HepG2 (cell line): ENCODE measurements around the gene S100A9. TPM values are rescaled to one million over a fixed set of nuclear protein-coding genes. Genes with fewer than 3 reads are reported as not detected.

Source experiments
- ATAC-seq: fragments of 200-7000 bp; cut with Tn5 transposase; 3 replicates; pipeline ENCODE4 v1.9.1; 2020; ENCODE audit warnings: mild to moderate bottlenecking, moderate library complexity
- BruUV-seq: library from RNA; stranded (reverse); fragments of 400-500 nt; replicated peaks from 2 replicates; lab custom pipeline; 2021; lab: Mats Ljungman, UMichigan
- CTCF ChIA-PET: fragments of 300-600 bp; formaldehyde crosslinking; extraction: SDS; loops from one replicate; lab custom pipeline; 2021; ENCODE audit warnings: low total read pairs, inconsistent platforms, low intra/inter-chr PET ratio; lab: Yijun Ruan, JAX
- POLR2A ChIA-PET: fragments of 350-600 bp; sonication (Branson Sonifier 250); formaldehyde crosslinking; loops from one replicate; lab custom pipeline; 2020; ENCODE audit warnings: antibody characterized with exemption, inconsistent platforms; lab: Yijun Ruan, JAX
- DNase-seq: peaks from one replicate; pipeline ENCODE4 v3.0.0-alpha.2; 2015; ENCODE audit warnings: low spot score
- FAIRE-seq: peaks from 3 replicates; lab custom pipeline; 2011; peaks lifted over from hg19 to GRCh38; lab: Jason Lieb, UNC
- H2AFZ ChIP-seq: one replicate; pipeline ENCODE4 v1.6.1; 2011; ENCODE audit warnings: low read length, inconsistent platforms
- H3K27ac ChIP-seq: fragments of 300-600 bp; 3 replicates; pipeline ENCODE4 v1.8.0; 2011; ENCODE audit warnings: mixed run types, mild to moderate bottlenecking, mixed read lengths, low read length, inconsistent platforms; ENCODE audit not compliant: insufficient read depth; ENCODE audit errors: extremely low read length
- H3K27me3 ChIP-seq, 2 experiments: fragments of 200-600 bp in 1 of 2; 2 replicates in 1 of 2; 3 replicates in 1 of 2; pipeline versions ENCODE4 v1.6.0 to v1.8.0; 2011; ENCODE audit warnings: low read length in 2 of 2, mild to moderate bottlenecking in 2 of 2, moderate library complexity in 2 of 2, inconsistent platforms in 1 of 2; ENCODE audit not compliant: insufficient read depth in 2 of 2, control insufficient read depth in 1 of 2
- H3K36me3 ChIP-seq, 2 experiments: fragments of 200-600 bp in 1 of 2; replicated peaks in 1 of 2; 2 replicates in 1 of 2; 3 replicates in 1 of 2; pipeline versions ENCODE4 v1.5.1 to v1.8.0; 2011; ENCODE audit warnings: low read length in 2 of 2, inconsistent platforms in 1 of 2; ENCODE audit not compliant: insufficient read depth in 2 of 2, control insufficient read depth in 1 of 2
- H3K4me1 ChIP-seq: 2 replicates; pipeline ENCODE4 v1.5.1; 2012; ENCODE audit warnings: low read length, inconsistent platforms; ENCODE audit not compliant: insufficient read depth
- H3K4me2 ChIP-seq: 2 replicates; pipeline ENCODE4 v1.6.0; 2011; ENCODE audit warnings: low read depth, low read length, inconsistent platforms
- H3K4me3 ChIP-seq, 3 experiments: fragments of 200-600 bp in 1 of 3; sonication (generic), shearing (Covaris generic) in 1 of 3; replicated peaks in 1 of 3; 2 replicates each; pipeline ENCODE4 v1.5.1; 2011 to 2016; ENCODE audit warnings: low read length in 3 of 3, inconsistent platforms in 2 of 3, low read depth in 2 of 3, mild to moderate bottlenecking in 2 of 3, control low read depth in 1 of 3, mixed read lengths in 1 of 3; ENCODE audit not compliant: insufficient read depth in 1 of 3
- H3K79me2 ChIP-seq: one replicate; pipeline ENCODE4 v1.6.1; 2011; ENCODE audit warnings: low read length, inconsistent platforms; ENCODE audit not compliant: insufficient read depth
- H3K9ac ChIP-seq: 2 replicates; pipeline ENCODE4 v1.6.0; 2011; ENCODE audit warnings: mild to moderate bottlenecking, low read depth, low read length, inconsistent platforms; ENCODE audit not compliant: insufficient read depth
- H3K9me3 ChIP-seq: 2 replicates; pipeline ENCODE4 v1.5.1; 2012; ENCODE audit warnings: mild to moderate bottlenecking, low read length
- H4K20me1 ChIP-seq: 2 replicates; pipeline ENCODE4 v1.6.0; 2011; ENCODE audit warnings: inconsistent platforms, mild to moderate bottlenecking, low read length, moderate library complexity; ENCODE audit not compliant: insufficient read depth
- CC2D1A ChIP-seq: sonication (generic); formaldehyde crosslinking; IDR thresholded peaks from 2 replicates; pipeline ENCODE4 v1.8.1; 2023; ENCODE audit warnings: mild to moderate bottlenecking, missing genetic modification reagents
- HIC2 ChIP-seq: sonication (generic); formaldehyde crosslinking; IDR thresholded peaks from 2 replicates; pipeline ENCODE4 v1.9.0; 2022; ENCODE audit warnings: low read depth, missing genetic modification reagents
- HNRNPK ChIP-seq: fragments of 200-400 bp; formaldehyde crosslinking; IDR thresholded peaks from 2 replicates; pipeline ENCODE4 v1.6.1; 2018; ENCODE audit warnings: low read length, low read depth, moderate library complexity, mild to moderate bottlenecking; ENCODE audit not compliant: poor library complexity, severe bottlenecking
- HOXA7 ChIP-seq: sonication (generic); formaldehyde crosslinking; IDR thresholded peaks from 2 replicates; pipeline ENCODE4 v1.8.1; 2022; ENCODE audit warnings: mild to moderate bottlenecking, missing genetic modification reagents, moderate library complexity
- ZNF441 ChIP-seq: sonication (generic); formaldehyde crosslinking; IDR thresholded peaks from 2 replicates; pipeline ENCODE4 v1.7.0; 2021; ENCODE audit warnings: missing genetic modification reagents, borderline replicate concordance
- ZNF660 ChIP-seq: sonication (generic); formaldehyde crosslinking; IDR thresholded peaks from 2 replicates; pipeline ENCODE4 v1.5.1; 2020; ENCODE audit warnings: mild to moderate bottlenecking, low read depth, missing genetic modification reagents, borderline replicate concordance
- WGBS: methylation state at CpG from one replicate; pipeline ENCODE4 v1.1.6; 2017; ENCODE audit warnings: low lambda C conversion rate; 5-methylcytosine and 5-hydroxymethylcytosine counted together
- in situ Hi-C: cut with HindIII; loops from 2 replicates; pipeline ENCODE4 v1.10.0; 2017; ENCODE audit warnings: low pct_unique_long_range_greater_than_20kb; ENCODE audit not compliant: extremely low pct_ligation_motif_present
- intact Hi-C: fragments of 100-400 bp; cut with micrococcal nuclease; formaldehyde crosslinking; loops from one replicate; pipeline ENCODE4 v1.10.0; 2022; ENCODE audit not compliant: unreplicated experiment
- polyA plus RNA-seq, 8 experiments: library from polyadenylated mRNA; depleted of rRNA in 3 of 8; stranded (reverse) in 7 of 8; unstranded in 1 of 8; fragments of >200 nt; fragmentation: Illumina TruSeq in 4 of 8; extraction: Trizol in 4 of 8; gene quantifications; 2 replicates each; pipeline versions ENCODE4 v1.2.1 to v1.2.3, GENCODE V29; 2011 to 2016; ENCODE audit warnings: low read depth in 4 of 8, missing spikeins in 1 of 8, mixed read lengths in 1 of 8; ENCODE audit not compliant: insufficient read depth in 1 of 8
- total RNA-seq, 5 experiments: library from RNA; depleted of rRNA; stranded (reverse); fragments of >200 nt; fragmentation: Illumina TruSeq; extraction: Trizol; gene quantifications; 2 replicates each; pipeline ENCODE4 v1.2.3, GENCODE V29; 2016; ENCODE audit warnings: low read depth in 1 of 5
- TF ChIP-seq, protein P1 (sequence below): sonication (generic); formaldehyde crosslinking; IDR thresholded peaks from 2 replicates; pipeline ENCODE4 v1.4.0; 2020; ENCODE audit warnings: missing genetic modification reagents
- TF ChIP-seq, protein P2 (sequence below), 2 experiments: sonication (generic) in 1 of 2; formaldehyde crosslinking in 1 of 2; IDR thresholded peaks; 2 replicates each; pipeline versions ENCODE4 v1.6.1 to v1.9.0; 2014 to 2022; ENCODE audit warnings: antibody characterized with exemption in 1 of 2, borderline replicate concordance in 1 of 2, inconsistent platforms in 1 of 2, low read depth in 1 of 2, missing genetic modification reagents in 1 of 2

S100A9 gene
- total and polyA plus RNA-seq, 2 of the 13 experiments (the other 11 are each of a cell fraction or from before 2014, with no cell fraction given): 0.31 to 0.69 TPM

DNA sequence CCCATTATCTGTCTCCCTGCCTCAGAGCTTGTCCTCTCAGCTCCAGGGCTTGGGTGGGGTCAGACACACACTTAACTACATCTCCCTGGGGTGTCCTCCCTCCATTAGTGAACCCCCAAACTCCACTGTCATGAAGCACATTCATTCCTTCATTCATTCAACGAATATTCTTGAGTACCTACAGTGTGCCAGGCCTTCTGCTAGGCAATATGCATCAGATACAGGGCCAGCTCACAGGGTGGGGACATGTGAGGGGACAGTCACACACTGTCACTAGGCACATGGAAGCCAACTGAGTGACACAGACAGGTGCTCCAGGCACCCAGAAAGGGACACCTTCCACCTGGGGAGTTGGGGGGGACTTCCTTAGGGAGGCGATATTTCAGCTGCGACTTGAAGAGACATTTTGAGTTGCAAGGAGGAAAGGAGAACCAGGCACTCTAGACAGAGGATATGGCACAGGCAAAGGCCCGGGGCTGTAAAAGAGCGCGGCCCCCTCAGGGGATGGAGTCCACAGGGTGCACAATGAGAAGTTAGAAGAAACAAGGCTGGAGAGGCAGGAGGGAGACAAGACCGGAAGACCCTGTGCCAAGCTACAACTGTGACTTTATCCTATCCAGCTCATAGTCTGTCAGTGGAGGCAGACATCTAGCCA lies 41.9 kb downstream of the S100A9 start:
- no peaks in the 10 kb centered on the region for H3K4me1 ChIP-seq
- no peak for FAIRE-seq
- in situ Hi-C loops: no loop called here
- intact Hi-C loops: loop anchor here (10.0 kb wide), 2 partner anchors 65 to 1005 kb away; no protein-coding TSS in a partner anchor
- no peaks in the 10 kb centered on the region for H3K9me3 ChIP-seq
- no peaks in the 10 kb centered on the region for H4K20me1 ChIP-seq
- 17% methylated on average over 7 of the region's 7 CpGs for WGBS
- H3K9ac ChIP-seq: no peak overlapping the region
- no peaks in the 10 kb centered on the region for H3K79me2 ChIP-seq
- H2AFZ ChIP-seq: no peak overlapping the region
- H3K36me3 ChIP-seq: no peaks in the 10 kb centered on the region
- BruUV-seq: no TSS peak
- no peak for ATAC-seq
- peaks cover 2 to 64% of the 10 kb centered on the region in 2 experiments; a peak in 4 of 5 replicates for H3K27me3 ChIP-seq
- ChIA-PET CTCF (no interaction called here), POLR2A (no interaction called here)
- no peak overlapping the region for H3K4me2 ChIP-seq
- TF ChIP-seq HNRNPK: no peak
- no peak for TF ChIP-seq HIC2
- TF ChIP-seq ZNF441: no peak
- TF ChIP-seq ZNF660: no peak
- TF ChIP-seq, protein P1, sequence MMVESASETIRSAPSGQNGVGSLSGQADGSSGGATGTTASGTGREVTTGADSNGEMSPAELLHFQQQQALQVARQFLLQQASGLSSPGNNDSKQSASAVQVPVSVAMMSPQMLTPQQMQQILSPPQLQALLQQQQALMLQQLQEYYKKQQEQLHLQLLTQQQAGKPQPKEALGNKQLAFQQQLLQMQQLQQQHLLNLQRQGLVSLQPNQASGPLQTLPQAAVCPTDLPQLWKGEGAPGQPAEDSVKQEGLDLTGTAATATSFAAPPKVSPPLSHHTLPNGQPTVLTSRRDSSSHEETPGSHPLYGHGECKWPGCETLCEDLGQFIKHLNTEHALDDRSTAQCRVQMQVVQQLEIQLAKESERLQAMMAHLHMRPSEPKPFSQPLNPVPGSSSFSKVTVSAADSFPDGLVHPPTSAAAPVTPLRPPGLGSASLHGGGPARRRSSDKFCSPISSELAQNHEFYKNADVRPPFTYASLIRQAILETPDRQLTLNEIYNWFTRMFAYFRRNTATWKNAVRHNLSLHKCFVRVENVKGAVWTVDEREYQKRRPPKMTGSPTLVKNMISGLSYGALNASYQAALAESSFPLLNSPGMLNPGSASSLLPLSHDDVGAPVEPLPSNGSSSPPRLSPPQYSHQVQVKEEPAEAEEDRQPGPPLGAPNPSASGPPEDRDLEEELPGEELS (CRISPR knock-in tag): no peak
- TF ChIP-seq, protein P2, sequence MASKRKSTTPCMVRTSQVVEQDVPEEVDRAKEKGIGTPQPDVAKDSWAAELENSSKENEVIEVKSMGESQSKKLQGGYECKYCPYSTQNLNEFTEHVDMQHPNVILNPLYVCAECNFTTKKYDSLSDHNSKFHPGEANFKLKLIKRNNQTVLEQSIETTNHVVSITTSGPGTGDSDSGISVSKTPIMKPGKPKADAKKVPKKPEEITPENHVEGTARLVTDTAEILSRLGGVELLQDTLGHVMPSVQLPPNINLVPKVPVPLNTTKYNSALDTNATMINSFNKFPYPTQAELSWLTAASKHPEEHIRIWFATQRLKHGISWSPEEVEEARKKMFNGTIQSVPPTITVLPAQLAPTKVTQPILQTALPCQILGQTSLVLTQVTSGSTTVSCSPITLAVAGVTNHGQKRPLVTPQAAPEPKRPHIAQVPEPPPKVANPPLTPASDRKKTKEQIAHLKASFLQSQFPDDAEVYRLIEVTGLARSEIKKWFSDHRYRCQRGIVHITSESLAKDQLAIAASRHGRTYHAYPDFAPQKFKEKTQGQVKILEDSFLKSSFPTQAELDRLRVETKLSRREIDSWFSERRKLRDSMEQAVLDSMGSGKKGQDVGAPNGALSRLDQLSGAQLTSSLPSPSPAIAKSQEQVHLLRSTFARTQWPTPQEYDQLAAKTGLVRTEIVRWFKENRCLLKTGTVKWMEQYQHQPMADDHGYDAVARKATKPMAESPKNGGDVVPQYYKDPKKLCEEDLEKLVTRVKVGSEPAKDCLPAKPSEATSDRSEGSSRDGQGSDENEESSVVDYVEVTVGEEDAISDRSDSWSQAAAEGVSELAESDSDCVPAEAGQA (IDR thresholded peaks at IDR 0.05; ENCODE audit: low read depth): no peak
- TF ChIP-seq, protein P2 (CRISPR knock-in tag; IDR thresholded peaks at IDR 0.05; ENCODE audit: borderline replicate concordance): no peak
- no peak for TF ChIP-seq HOXA7 (CRISPR knock-in tag)
- no peak for TF ChIP-seq CC2D1A (CRISPR knock-in tag)
- no peak overlapping the region for H3K27ac ChIP-seq
- no peak overlapping the region for H3K4me3 ChIP-seq
- DNase-seq: no peak
